SU-DHL-6 (cell line): ENCODE data around the gene CALML3.

Experiments
- CTCF ChIP-seq: fragments of 200-600 bp; sonication (generic); IDR thresholded peaks from one replicate; pipeline ENCODE4 v1.5.1; 2017; ENCODE audit warnings: antibody characterized with exemption, mild to moderate bottlenecking, low read length, moderate library complexity; ENCODE audit not compliant: insufficient read depth, poor library complexity, severe bottlenecking
- EZH2phosphoT487 ChIP-seq: fragments of 200-600 bp; sonication (generic), shearing (Covaris generic); conservative IDR thresholded peaks from 2 replicates; pipeline ENCODE4 v1.6.1; 2018; ENCODE audit warnings: mild to moderate bottlenecking, antibody characterized with exemption, low read length, moderate library complexity, mixed read lengths

GRCh38 chr10:5479481-5480161 is 45.1 kb upstream of the CALML3 start:
- no peak for TF ChIP-seq CTCF
- TF ChIP-seq EZH2phosphoT487, result no peak
